ENCODE results near the gene KCNS3. TPM values are rescaled to one million over a fixed set of nuclear protein-coding genes. Genes with fewer than 3 reads are reported as not detected.

The KCNS3 gene, protein sequence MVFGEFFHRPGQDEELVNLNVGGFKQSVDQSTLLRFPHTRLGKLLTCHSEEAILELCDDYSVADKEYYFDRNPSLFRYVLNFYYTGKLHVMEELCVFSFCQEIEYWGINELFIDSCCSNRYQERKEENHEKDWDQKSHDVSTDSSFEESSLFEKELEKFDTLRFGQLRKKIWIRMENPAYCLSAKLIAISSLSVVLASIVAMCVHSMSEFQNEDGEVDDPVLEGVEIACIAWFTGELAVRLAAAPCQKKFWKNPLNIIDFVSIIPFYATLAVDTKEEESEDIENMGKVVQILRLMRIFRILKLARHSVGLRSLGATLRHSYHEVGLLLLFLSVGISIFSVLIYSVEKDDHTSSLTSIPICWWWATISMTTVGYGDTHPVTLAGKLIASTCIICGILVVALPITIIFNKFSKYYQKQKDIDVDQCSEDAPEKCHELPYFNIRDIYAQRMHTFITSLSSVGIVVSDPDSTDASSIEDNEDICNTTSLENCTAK
- 0.14 and 0.20 TPM in 2 replicates for total RNA-seq (2022)
- percentile 18 among the genes with signal in this experiment for Bru-seq, nascent RNA
- percentile 15 among the genes with signal in this experiment for BruChase-seq, experiment 1, labeled RNA remaining after a 2-hour chase
- percentile 13 among the genes with signal in this experiment for BruChase-seq, experiment 2, labeled RNA remaining after a 6-hour chase
- long read RNA-seq, result 0 reads

DNA sequence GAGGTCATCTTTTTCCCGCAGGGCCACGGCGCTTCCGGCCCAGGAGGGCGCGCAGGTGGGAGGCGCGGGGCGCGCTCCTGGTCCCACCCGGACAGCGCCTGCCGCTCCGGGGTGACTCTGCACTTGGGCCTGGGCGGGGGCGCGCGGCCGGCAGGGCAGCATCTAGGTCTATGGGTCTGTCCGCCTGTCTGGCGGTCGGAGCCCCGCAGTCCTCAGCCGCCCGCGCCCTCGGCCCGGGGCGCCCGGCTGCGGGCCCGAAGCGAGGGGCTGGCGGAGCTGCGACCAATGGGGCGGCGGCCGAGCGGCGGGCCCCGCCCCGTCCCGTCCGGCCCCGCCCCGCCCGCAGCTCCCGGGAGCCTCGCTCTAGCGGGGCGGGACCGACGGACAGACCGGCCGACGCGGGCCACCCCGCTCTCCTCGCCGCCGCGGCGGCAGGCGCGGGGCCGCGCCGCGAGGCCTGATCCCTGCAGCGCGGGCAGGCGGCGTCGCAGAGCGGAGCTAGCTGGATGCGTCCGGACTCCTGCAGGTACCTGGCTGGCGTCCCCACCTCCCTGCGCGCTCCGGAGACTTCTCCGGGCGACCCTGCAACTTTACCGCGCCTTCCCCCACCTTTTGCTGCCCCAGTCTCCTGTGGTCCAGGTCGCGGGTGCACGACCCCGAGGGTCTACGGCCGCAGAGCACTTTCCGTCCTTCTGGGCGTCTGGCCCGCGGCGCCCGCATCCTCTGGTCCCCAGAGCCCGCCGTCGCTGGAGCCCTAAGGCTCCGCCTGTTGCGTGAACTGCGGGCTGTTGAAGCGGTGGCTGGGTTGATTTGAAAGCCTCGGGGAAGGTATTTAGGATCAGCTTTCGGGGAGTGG is at the start of gene KCNS3:
TSS of gene KCNS3 (plus strand) at position 387 of the 856 bp plus-strand sequence. CDS start 52,342 bp downstream, outside the sequence.
- Histone ChIP-seq H3K36me3 (ENCODE audit: control insufficient read depth, insufficient read depth, low read length) (no peaks in the 10 kb centered on the region), H3K4me1 (peaks cover 11% of the 10 kb centered on the region; the same call in 1 of the 2 replicates), H3K4me3 (ENCODE audit: low read depth, low read length) (peak within 1 kb of the TSS; percentile 44), H3K9me3 (0 out of 2 replicates have a peak, but pooled peaks cover 3% of the 10 kb centered on the region), H3K27me3 (replicated peaks; ENCODE audit: control insufficient read depth, insufficient read depth, low read length) (peaks cover 7% of the 10 kb centered on the region)
- ChIA-PET POLR2A (no interaction called here), CTCF (no interaction called here)
- intact Hi-C loops (cut with micrococcal nuclease; ENCODE audit: unreplicated experiment), result no loop called here
- H3K27me3 Mint-ChIP-seq (ENCODE audit: insufficient read depth, unreplicated experiment), result peaks cover 50% of the 10 kb centered on the region
- no peak for TF ChIP-seq CTCF (IDR thresholded peaks at IDR 0.05; ENCODE audit: insufficient read depth in 1 of 2, low read depth in 1 of 2, low read length in 1 of 2, severe bottlenecking in 1 of 2, unreplicated experiment in 1 of 2)
- peaks cover 5% of the 10 kb centered on the region for H3K36me3 Mint-ChIP-seq (ENCODE audit: insufficient read depth, unreplicated experiment)
- peaks cover 6% of the 10 kb centered on the region for H3K4me1 Mint-ChIP-seq (ENCODE audit: low read depth, unreplicated experiment)
- peak within 1 kb of the TSS; percentile 79 for H3K4me3 Mint-ChIP-seq (ENCODE audit: unreplicated experiment)
- no peak within 1 kb of the TSS for H3K27ac Mint-ChIP-seq (ENCODE audit: unreplicated experiment)
- peak in 1 of 2 experiments; percentile 50 for DNase-seq
- BruUV-seq (replicated peaks), result no TSS peak
- H3K9me3 Mint-ChIP-seq (ENCODE audit: unreplicated experiment), result peaks cover 6% of the 10 kb centered on the region

GRCh38 chr2:17830053-17831034 is 48.1 kb upstream of the KCNS3 start:
- H3K36me3 ChIP-seq (ENCODE audit: control insufficient read depth, insufficient read depth, low read length), result no peaks in the 10 kb centered on the region
- H3K27ac Mint-ChIP-seq (ENCODE audit: unreplicated experiment), result no peak overlapping the region
- H3K27me3 Mint-ChIP-seq (ENCODE audit: insufficient read depth, unreplicated experiment), result peaks cover 17% of the 10 kb centered on the region
- no peaks in the 10 kb centered on the region for H3K9me3 Mint-ChIP-seq (ENCODE audit: unreplicated experiment)
- intact Hi-C loops (cut with micrococcal nuclease; ENCODE audit: unreplicated experiment), result no loop called here
- no TSS peak for BruUV-seq (replicated peaks)
- H3K27me3 ChIP-seq (replicated peaks; ENCODE audit: control insufficient read depth, insufficient read depth, low read length), result no peaks in the 10 kb centered on the region
- H3K4me1 Mint-ChIP-seq (ENCODE audit: low read depth, unreplicated experiment), result no peaks in the 10 kb centered on the region
- ChIA-PET CTCF (no interaction called here), POLR2A (no interaction called here)
- no peak overlapping the region for H3K4me3 Mint-ChIP-seq (ENCODE audit: unreplicated experiment)
- H3K4me3 ChIP-seq (ENCODE audit: low read depth, low read length), result no peak overlapping the region
- TF ChIP-seq CTCF (IDR thresholded peaks at IDR 0.05; ENCODE audit: insufficient read depth in 1 of 2, low read depth in 1 of 2, low read length in 1 of 2, severe bottlenecking in 1 of 2, unreplicated experiment in 1 of 2), result peak in 1 of 2 experiments; percentile 27
- peak in 1 of 2 experiments; percentile 31 for DNase-seq
- H3K36me3 Mint-ChIP-seq (ENCODE audit: insufficient read depth, unreplicated experiment), result no peaks in the 10 kb centered on the region
- no peaks in the 10 kb centered on the region for H3K9me3 ChIP-seq
- H3K4me1 ChIP-seq, result no peaks in the 10 kb centered on the region
